H1 (cell line): ENCODE results near the gene PBX2. TPM values are rescaled to one million over a fixed set of nuclear protein-coding genes. Genes with fewer than 3 reads are reported as not detected.

Experiments
- ASH2L ChIP-seq: fragments of 200-600, 300-600 bp; sonication (generic); IDR thresholded peaks from one replicate; pipeline ENCODE4 v1.7.1; 2017; ENCODE audit warnings: low read length
- ATF3 ChIP-seq: IDR thresholded peaks from 2 replicates; pipeline ENCODE4 v1.6.1; 2011; ENCODE audit warnings: low read depth, mild to moderate bottlenecking, low read length; ENCODE audit not compliant: insufficient read depth
- BACH1 ChIP-seq: IDR thresholded peaks from 2 replicates; pipeline ENCODE4 v1.6.1; 2012; ENCODE audit warnings: low read length, improper control_type of control experiment
- CEBPB ChIP-seq: IDR thresholded peaks from 2 replicates; pipeline ENCODE4 v1.6.1; 2012; ENCODE audit warnings: low read depth, low read length
- E2F6 ChIP-seq: IDR thresholded peaks from 2 replicates; pipeline ENCODE4 v1.6.1; 2012; ENCODE audit warnings: inconsistent platforms
- EGR1 ChIP-seq: IDR thresholded peaks from 2 replicates; pipeline ENCODE4 v1.6.1; 2011; ENCODE audit warnings: low read depth, low read length, borderline replicate concordance
- EP300 ChIP-seq, 2 experiments: IDR thresholded peaks; 1 replicate in 1 of 2; 2 replicates in 1 of 2; pipeline ENCODE4 v1.6.1; 2011 to 2012; ENCODE audit warnings: low read depth in 2 of 2, low read length in 2 of 2, mild to moderate bottlenecking in 2 of 2, borderline replicate concordance in 1 of 2, inconsistent platforms in 1 of 2, moderate library complexity in 1 of 2
- GTF2F1 ChIP-seq: IDR thresholded peaks from 2 replicates; pipeline ENCODE4 v1.6.1; 2012; ENCODE audit warnings: low read depth, low read length, improper control_type of control experiment, borderline replicate concordance
- HDAC2 ChIP-seq, 2 experiments: fragments of 300-600 bp in 1 of 2; sonication (generic) in 1 of 2; IDR thresholded peaks; 2 replicates each; pipeline ENCODE4 v1.6.1; 2011 to 2012; ENCODE audit warnings: low read depth in 2 of 2, low read length in 2 of 2, mild to moderate bottlenecking in 2 of 2, moderate library complexity in 2 of 2, borderline replicate concordance in 1 of 2, inconsistent platforms in 1 of 2
- JUND ChIP-seq: IDR thresholded peaks from 2 replicates; pipeline ENCODE4 v1.6.1; 2011; ENCODE audit warnings: mild to moderate bottlenecking, improper control_type of control experiment, low read length
- KDM5A ChIP-seq: fragments of 200-600 bp; IDR thresholded peaks from 2 replicates; pipeline ENCODE4 v1.7.1; 2012; ENCODE audit warnings: mild to moderate bottlenecking, low read length, inconsistent platforms, mixed read lengths
- POLR2A ChIP-seq, 2 experiments: IDR thresholded peaks; 1 replicate in 1 of 2; 2 replicates in 1 of 2; pipeline ENCODE4 v1.6.1; 2011; ENCODE audit warnings: low read depth in 2 of 2, low read length in 2 of 2, mild to moderate bottlenecking in 2 of 2; ENCODE audit errors: control extremely low read depth in 1 of 2
- RAD21 ChIP-seq, 2 experiments: IDR thresholded peaks in 1 of 2; conservative IDR thresholded peaks in 1 of 2; 2 replicates each; pipeline ENCODE4 v1.6.1; 2011; ENCODE audit warnings: low read depth in 2 of 2, low read length in 2 of 2, improper control_type of control experiment in 1 of 2, inconsistent platforms in 1 of 2, mild to moderate bottlenecking in 1 of 2, moderate library complexity in 1 of 2
- RBBP5 ChIP-seq: IDR thresholded peaks from 2 replicates; pipeline ENCODE4 v1.7.1; 2012; ENCODE audit warnings: low read depth, mild to moderate bottlenecking, inconsistent platforms, low read length, moderate library complexity, borderline replicate concordance
- RNF2 ChIP-seq: fragments of 200-900, 300-1000 bp; sonication (generic); IDR thresholded peaks from 2 replicates; pipeline ENCODE4 v1.7.1; 2016; ENCODE audit warnings: borderline replicate concordance, low read depth, mild to moderate bottlenecking, antibody characterized with exemption, low read length; ENCODE audit not compliant: poor library complexity, severe bottlenecking; ENCODE audit errors: missing control alignments
- SAP30 ChIP-seq: fragments of 300-600 bp; sonication (generic); IDR thresholded peaks from 2 replicates; pipeline ENCODE4 v1.7.1; 2012; ENCODE audit warnings: low read length, moderate library complexity, mild to moderate bottlenecking, inconsistent platforms; ENCODE audit not compliant: insufficient read depth, insufficient replicate concordance
- SP1 ChIP-seq: IDR thresholded peaks from 2 replicates; pipeline ENCODE4 v1.6.1; 2011; ENCODE audit warnings: low read depth, low read length
- SP2 ChIP-seq: IDR thresholded peaks from 2 replicates; pipeline ENCODE4 v1.6.1; 2012; ENCODE audit warnings: mild to moderate bottlenecking, low read length, inconsistent platforms
- TBP ChIP-seq: IDR thresholded peaks from 2 replicates; pipeline ENCODE4 v1.6.1; 2011; ENCODE audit warnings: low read depth, low read length, improper control_type of control experiment
- TCF12 ChIP-seq: IDR thresholded peaks from 2 replicates; pipeline ENCODE4 v1.6.1; 2011; ENCODE audit warnings: low read depth, mild to moderate bottlenecking, low read length
- YY1 ChIP-seq: IDR thresholded peaks from 2 replicates; pipeline ENCODE4 v1.6.1; 2011; ENCODE audit warnings: low read depth, mild to moderate bottlenecking, low read length
- polyA plus RNA-seq, 7 experiments: library from polyadenylated mRNA; depleted of rRNA in 3 of 7; stranded (reverse) in 5 of 7; unstranded in 2 of 7; fragments of >200 nt in 5 of 7; fragments of 200-250 nt in 2 of 7; gene quantifications; 1 replicate in 5 of 7; 2 replicates in 1 of 7; 4 replicates in 1 of 7; pipeline versions ENCODE4 v1.2.1 to v1.2.3, GENCODE V29; 2011 to 2013; ENCODE audit warnings: missing spikeins in 2 of 7, mixed read lengths in 2 of 7
- total RNA-seq: library from RNA; stranded (reverse); fragmentation: NEBNext Ultra II Directional; extraction: Animal tissue kit (Norgen Biotek cat#: 25700); gene quantifications from 2 replicates; pipeline ENCODE4 v1.2.1, GENCODE V29; 2021

PBX2 gene
- total and polyA plus RNA-seq, 2 of the 8 experiments (the other 6 are each of a cell fraction or from before 2014, with no cell fraction given) = 102 to 130 TPM

- 0 out of 2 replicates have a peak, but pooled peaks have one; percentile 9 for TF ChIP-seq YY1
- no peak for TF ChIP-seq CEBPB
- TF ChIP-seq SP1 = peak; percentile 68; the same call in 1 of the 2 replicates
- TF ChIP-seq GTF2F1 = no peak
- peak; percentile 62; the same call in 1 of the 2 replicates for TF ChIP-seq TBP
- peak; percentile 18; the same call in 1 of the 2 replicates for TF ChIP-seq BACH1
- TF ChIP-seq EGR1 = 0 out of 2 replicates have a peak, but pooled peaks have one; percentile 34
- TF ChIP-seq RNF2 = no peak
- TF ChIP-seq TCF12 = 0 out of 2 replicates have a peak, but pooled peaks have one; percentile 45
- TF ChIP-seq SP2 = no peak
- peak in 1 of 2 experiments; percentile 71; a peak in 1 of 3 replicates for TF ChIP-seq POLR2A (IDR thresholded peaks at IDR 0.05; ENCODE audit: control extremely low read depth in 1 of 2, low read depth in 2 of 2, low read length in 2 of 2)
- TF ChIP-seq ATF3 = peak; percentile 79
- TF ChIP-seq ASH2L = peak; percentile 82
- TF ChIP-seq KDM5A = peak; percentile 78
- TF ChIP-seq JUND = peak; percentile 92
- peak in 1 of 2 experiments; percentile 97; a peak in 2 of 3 replicates for TF ChIP-seq EP300 (IDR thresholded peaks at IDR 0.05; ENCODE audit: borderline replicate concordance in 1 of 2, low read depth in 2 of 2, low read length in 2 of 2)
- TF ChIP-seq E2F6 = no peak
- 0 out of 4 replicates have a peak, but pooled peaks of 1 of the 2 experiments have one; percentile 9 for TF ChIP-seq RAD21 (IDR thresholded peaks at IDR 0.05 in 1 of 2, conservative IDR thresholded peaks at IDR 0.05 in 1 of 2; ENCODE audit: low read depth in 2 of 2, low read length in 2 of 2)
- TF ChIP-seq SAP30 = peak; percentile 94
- TF ChIP-seq RBBP5 = no peak
- peak in 1 of 2 experiments; percentile 32; a peak in 2 of 4 replicates for TF ChIP-seq HDAC2 (IDR thresholded peaks at IDR 0.05; ENCODE audit: borderline replicate concordance in 1 of 2, low read depth in 2 of 2, low read length in 2 of 2)
These were observed 36.2 kb downstream of the PBX2 start, which contains the start of gene PPT2 (continued) for GRCh38 chr6:32153564-32154513.
